Ovary (tissue), 9 donors: Measurements from ENCODE around the gene MMP1. TPM values are rescaled to one million over a fixed set of nuclear protein-coding genes. Genes with fewer than 3 reads are reported as not detected.

Source experiments
- DNase-seq, 5 donors: peaks; one replicate each; pipeline ENCODE4 v3.0.0-alpha.2; 2019 to 2020
- H3K27ac ChIP-seq, 2 donors: fragments of 200-600 bp; one replicate each; pipeline versions ENCODE4 v1.5.1 to v1.8.0; 2019 to 2022
- H3K27me3 ChIP-seq: fragments of 200-600 bp; one replicate; pipeline ENCODE4 v1.8.0; 2022
- H3K36me3 ChIP-seq: fragments of 200-600 bp; sonication (generic); one replicate; pipeline ENCODE4 v1.5.1; 2019
- H3K4me1 ChIP-seq: one replicate; pipeline ENCODE4 v1.8.1; 2013; ENCODE audit warnings: mild to moderate bottlenecking, moderate library complexity; ENCODE audit not compliant: insufficient read depth
- H3K4me3 ChIP-seq: fragments of 200-600 bp; sonication (generic); one replicate; pipeline ENCODE4 v1.5.1; 2017
- H3K9me3 ChIP-seq, 2 donors: fragments of 200-600 bp in 1 of 2; sonication (generic) in 1 of 2; one replicate each; pipeline versions ENCODE4 v1.5.1 to v1.8.1; 2013 to 2019; ENCODE audit warnings: mild to moderate bottlenecking in 1 of 2, moderate library complexity in 1 of 2
- EP300 ChIP-seq: sonication (generic); formaldehyde crosslinking; IDR thresholded peaks from one replicate; pipeline ENCODE4 v1.6.1; 2017; ENCODE audit warnings: antibody characterized with exemption
- POLR2A ChIP-seq: fragments of 450-650 bp; IDR thresholded peaks from one replicate; pipeline ENCODE4 v1.6.1; 2017; ENCODE audit warnings: antibody characterized with exemption, mild to moderate bottlenecking, moderate library complexity
- WGBS, 3 donors: extraction: QIAGEN DNeasy Blood & Tissue Kit in 1 of 3; methylation state at CpG; one replicate each; pipeline versions ENCODE4 v1.1.5 to v1.1.7; 2013 to 2017; 5-methylcytosine and 5-hydroxymethylcytosine counted together
- intact Hi-C, 4 donors: fragments of 100-400 bp; cut with DNase I; formaldehyde crosslinking; loops; one replicate each; pipeline versions ENCODE4 v1.11.0 to v1.15.1; 2022 to 2023
- polyA plus RNA-seq, 2 donors: library from polyadenylated mRNA; stranded (reverse); fragments of 200-250 nt in 1 of 2; fragments of 350-450 nt in 1 of 2; fragmentation: Illumina TruSeq in 1 of 2; extraction: RNeasy Lipid Tissue Mini Kit (QIAGEN cat#74804) in 1 of 2; gene quantifications; one replicate each; pipeline ENCODE4 v1.2.3, GENCODE V29; 2013 to 2014
- total RNA-seq, 7 donors: library from RNA; depleted of rRNA in 2 of 7; stranded (reverse); fragments of >200 nt in 2 of 7; fragmentation: NEBNext Ultra II Directional in 3 of 7; extraction: Animal tissue kit (Norgen Biotek cat#: 25700) in 3 of 7; gene quantifications; one replicate each; pipeline versions ENCODE4 v1.1.0 to v1.2.4, GENCODE V29; 2016 to 2023
- TF ChIP-seq, protein P1 (sequence below), 3 donors: fragments of 450-650 bp in 2 of 3; fragments of 200-600 bp in 1 of 3; IDR thresholded peaks; one replicate each; pipeline versions ENCODE4 v1.5.1 to v1.8.0; 2016 to 2022; ENCODE audit warnings: antibody characterized with exemption in 3 of 3, mild to moderate bottlenecking in 1 of 3
- donor health status: DM: no; HTN: no; CAD: no; lungs with moderate emphysema.
- donor health status: DM: no; HTN: no; CAD: no.
- donor health status: Bipolar disorder and iron deficiency.
- donor health status: DM: yes; HTN: yes; CAD: no.
- donor health status: DM: no; HTN: no; CAD: no.
- donor health status: DM: yes; HTN: yes; CAD: no.

Gene MMP1
- total and polyA plus RNA-seq, 9 donors, result 0.18 to 0.25 TPM; not detected in 7

DNA sequence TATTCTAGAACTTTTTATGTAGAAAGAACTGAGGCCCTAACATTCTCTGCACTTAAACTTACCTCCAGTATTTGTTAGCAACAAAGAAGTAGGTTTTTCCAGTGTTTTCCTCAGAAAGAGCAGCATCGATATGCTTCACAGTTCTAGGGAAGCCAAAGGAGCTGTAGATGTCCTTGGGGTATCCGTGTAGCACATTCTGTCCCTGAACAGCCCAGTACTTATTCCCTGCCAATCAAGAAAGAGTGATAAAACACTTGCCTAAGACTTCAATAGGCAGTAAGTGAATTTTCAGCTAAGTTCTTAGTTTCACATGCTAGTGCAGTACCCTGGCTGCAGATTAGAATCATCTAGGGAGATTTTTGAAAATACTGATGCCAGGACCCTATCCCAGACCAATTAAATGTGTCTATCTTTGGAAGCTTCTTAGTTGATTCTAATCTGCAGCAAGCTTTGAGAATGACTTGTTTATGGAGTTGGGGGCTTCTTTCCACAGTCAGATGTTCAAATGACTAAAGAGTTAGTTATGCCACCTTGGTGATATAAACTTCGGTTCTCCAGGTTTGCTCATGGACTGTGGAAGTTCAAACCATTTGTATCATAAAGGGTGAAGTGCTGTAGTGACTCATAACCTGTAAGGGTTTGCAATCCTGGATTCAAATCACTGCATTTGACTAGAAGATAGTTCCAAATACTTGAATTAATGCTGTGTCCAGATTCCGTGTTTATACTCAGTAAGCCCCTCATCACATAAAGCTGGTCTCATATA, 6.5 kb downstream of the MMP1 start:
- Histone ChIP-seq H3K4me3 (no peak overlapping the region), H3K9me3 (no peaks in the 10 kb centered on the region), H3K27me3 (no peaks in the 10 kb centered on the region), H3K36me3 (no peaks in the 10 kb centered on the region), H3K27ac (no peak overlapping the region), H3K4me1 (no peaks in the 10 kb centered on the region)
- intact Hi-C loops, result no loop called here
- no peak for TF ChIP-seq EP300
- DNase-seq, result no peak
- 64 to 76% (median 71%) methylated on average over 4 of the region's 4 CpGs for WGBS, 3 donors

DNA sequence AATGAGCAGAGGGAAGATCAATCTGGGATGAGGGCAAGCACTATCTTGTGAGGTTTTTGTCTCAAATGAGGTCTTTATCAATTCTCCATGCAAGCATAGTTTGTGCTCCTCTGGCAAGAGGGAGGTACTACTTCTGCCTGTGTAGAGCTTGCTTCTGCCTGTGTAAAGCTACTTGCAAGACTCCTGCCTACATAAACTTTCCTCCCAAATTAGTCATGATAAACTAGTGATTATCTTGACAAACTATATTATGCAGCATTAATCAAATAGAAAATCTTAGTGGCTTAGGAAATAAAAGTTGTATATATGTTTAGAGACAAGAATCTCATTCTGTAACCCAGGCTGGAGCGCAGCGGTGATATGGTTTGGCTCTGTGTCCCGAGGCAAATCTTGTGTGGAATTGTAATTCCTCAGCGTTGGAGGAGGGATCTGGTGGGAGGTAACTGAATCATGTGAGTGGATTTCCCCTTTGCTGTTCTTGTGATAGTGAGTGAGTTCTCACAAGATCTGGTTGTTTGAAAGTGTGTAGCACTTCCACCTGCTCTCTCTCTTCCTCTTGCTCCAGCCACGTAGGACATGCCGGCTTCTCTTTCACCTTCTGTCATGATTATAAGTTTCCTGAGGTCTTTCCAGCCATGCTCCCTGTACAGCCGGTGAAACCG, 9.5 kb downstream of the MMP1 start:
- H3K4me3 ChIP-seq, result no peak overlapping the region
- intact Hi-C loops, result no loop called here
- TF ChIP-seq POLR2A (no peak), EP300 (no peak)
- TF ChIP-seq, protein P1, sequence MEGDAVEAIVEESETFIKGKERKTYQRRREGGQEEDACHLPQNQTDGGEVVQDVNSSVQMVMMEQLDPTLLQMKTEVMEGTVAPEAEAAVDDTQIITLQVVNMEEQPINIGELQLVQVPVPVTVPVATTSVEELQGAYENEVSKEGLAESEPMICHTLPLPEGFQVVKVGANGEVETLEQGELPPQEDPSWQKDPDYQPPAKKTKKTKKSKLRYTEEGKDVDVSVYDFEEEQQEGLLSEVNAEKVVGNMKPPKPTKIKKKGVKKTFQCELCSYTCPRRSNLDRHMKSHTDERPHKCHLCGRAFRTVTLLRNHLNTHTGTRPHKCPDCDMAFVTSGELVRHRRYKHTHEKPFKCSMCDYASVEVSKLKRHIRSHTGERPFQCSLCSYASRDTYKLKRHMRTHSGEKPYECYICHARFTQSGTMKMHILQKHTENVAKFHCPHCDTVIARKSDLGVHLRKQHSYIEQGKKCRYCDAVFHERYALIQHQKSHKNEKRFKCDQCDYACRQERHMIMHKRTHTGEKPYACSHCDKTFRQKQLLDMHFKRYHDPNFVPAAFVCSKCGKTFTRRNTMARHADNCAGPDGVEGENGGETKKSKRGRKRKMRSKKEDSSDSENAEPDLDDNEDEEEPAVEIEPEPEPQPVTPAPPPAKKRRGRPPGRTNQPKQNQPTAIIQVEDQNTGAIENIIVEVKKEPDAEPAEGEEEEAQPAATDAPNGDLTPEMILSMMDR (IDR thresholded peaks at IDR 0.05), result no peak
- no peak for DNase-seq
- H3K9me3 ChIP-seq, result no peaks in the 10 kb centered on the region
- WGBS, 3 donors, result 62 to 67% (median 66%) methylated on average over 8 of the region's 8 CpGs
- no peaks in the 10 kb centered on the region for H3K4me1 ChIP-seq
- no peaks in the 10 kb centered on the region for H3K27me3 ChIP-seq
- H3K27ac ChIP-seq, result no peak overlapping the region
- H3K36me3 ChIP-seq, result no peaks in the 10 kb centered on the region

DNA sequence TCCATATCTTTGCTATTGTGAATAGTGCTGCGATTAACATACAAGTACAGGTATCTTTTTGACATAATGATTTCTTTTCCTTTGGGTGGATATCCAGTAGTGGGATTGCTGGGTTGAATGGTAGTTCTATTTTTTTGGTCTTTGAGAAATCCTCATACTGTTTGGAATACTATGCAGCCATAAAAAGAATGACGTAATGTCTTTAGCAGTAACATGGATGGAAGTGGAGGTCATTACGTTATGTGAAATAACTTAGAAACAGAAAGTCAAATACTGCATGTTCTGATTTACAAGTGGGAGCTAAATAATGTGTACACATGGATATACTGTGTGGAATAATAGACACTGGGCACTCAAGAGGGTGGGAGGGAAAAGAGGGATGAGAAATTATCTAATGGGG, 13.6 kb downstream of the MMP1 start:
- H3K4me3 ChIP-seq, result no peak overlapping the region
- H3K4me1 ChIP-seq, result no peaks in the 10 kb centered on the region
- no peaks in the 10 kb centered on the region for H3K36me3 ChIP-seq
- H3K9me3 ChIP-seq, result no peaks in the 10 kb centered on the region
- H3K27me3 ChIP-seq, result no peaks in the 10 kb centered on the region
- H3K27ac ChIP-seq, result no peak overlapping the region
- TF ChIP-seq, protein P1 (IDR thresholded peaks at IDR 0.05), result no peak
- TF ChIP-seq EP300 (no peak), POLR2A (no peak)
- no peak for DNase-seq
- intact Hi-C loops, result no loop called here
- WGBS, 3 donors, result 87 to 89% (median 89%) methylated on average over 3 of the region's 3 CpGs

DNA sequence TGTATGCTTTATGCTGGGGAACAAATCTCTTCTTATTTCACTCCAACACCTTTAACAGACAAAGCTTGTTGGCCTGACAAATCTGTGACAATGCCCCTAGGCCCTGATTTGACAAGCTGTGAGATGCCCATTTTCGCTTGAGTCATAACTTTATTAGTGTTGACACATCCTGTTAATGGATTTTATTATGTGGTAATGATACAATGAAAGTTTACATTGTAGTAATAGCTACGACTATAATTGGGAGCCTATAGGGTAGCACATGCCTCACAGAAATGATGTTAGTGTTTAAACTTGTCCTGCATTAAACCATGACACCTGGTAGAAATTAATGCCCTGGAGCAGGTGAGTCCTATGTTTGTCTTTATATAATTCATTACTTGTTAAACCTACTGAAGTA, 14.2 kb downstream of the MMP1 start:
- no peak overlapping the region for H3K4me3 ChIP-seq
- 72 to 84% (median 80%) methylated on average over 2 of the region's 2 CpGs for WGBS, 3 donors
- no peaks in the 10 kb centered on the region for H3K36me3 ChIP-seq
- DNase-seq, result no peak
- H3K27me3 ChIP-seq, result no peaks in the 10 kb centered on the region
- intact Hi-C loops, result no loop called here
- H3K27ac ChIP-seq, result no peak overlapping the region
- no peaks in the 10 kb centered on the region for H3K9me3 ChIP-seq
- TF ChIP-seq EP300 (no peak), POLR2A (no peak)
- TF ChIP-seq, protein P1 (IDR thresholded peaks at IDR 0.05), result no peak
- H3K4me1 ChIP-seq, result no peaks in the 10 kb centered on the region

DNA sequence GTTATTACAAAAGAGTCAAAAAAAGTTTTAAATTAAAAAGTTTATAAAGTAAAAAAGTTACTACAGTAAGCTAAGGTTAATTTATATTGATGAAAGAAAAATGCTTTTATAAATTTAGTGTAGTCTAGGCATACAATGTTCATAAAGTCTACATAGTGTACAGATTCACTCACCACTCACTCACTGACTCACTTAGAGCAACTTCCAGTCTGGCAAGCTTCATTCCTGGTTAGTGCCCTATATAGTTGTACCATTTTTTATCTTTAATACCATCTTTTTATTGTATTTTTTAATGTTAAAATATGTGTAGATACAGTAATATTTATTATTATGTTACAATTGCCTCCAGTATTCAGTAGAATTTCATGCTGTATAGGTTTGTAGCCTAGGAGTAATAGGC, 14.9 kb downstream of the MMP1 start:
- no peaks in the 10 kb centered on the region for H3K4me1 ChIP-seq
- TF ChIP-seq POLR2A (no peak), EP300 (no peak)
- TF ChIP-seq, protein P1 (IDR thresholded peaks at IDR 0.05), result no peak
- intact Hi-C loops, result no loop called here
- no peaks in the 10 kb centered on the region for H3K36me3 ChIP-seq
- H3K27me3 ChIP-seq, result no peaks in the 10 kb centered on the region
- no peak overlapping the region for H3K27ac ChIP-seq
- DNase-seq, result no peak
- H3K9me3 ChIP-seq, result no peaks in the 10 kb centered on the region
- no peak overlapping the region for H3K4me3 ChIP-seq
